Measurements from ENCODE around the gene PLEKHA4.
"Not testable (repeated sequence)": the region's sequence is repeated elsewhere in the genome, so short reads cannot be mapped to it uniquely, and the experiment has no call there.

PLEKHA4 gene, protein sequence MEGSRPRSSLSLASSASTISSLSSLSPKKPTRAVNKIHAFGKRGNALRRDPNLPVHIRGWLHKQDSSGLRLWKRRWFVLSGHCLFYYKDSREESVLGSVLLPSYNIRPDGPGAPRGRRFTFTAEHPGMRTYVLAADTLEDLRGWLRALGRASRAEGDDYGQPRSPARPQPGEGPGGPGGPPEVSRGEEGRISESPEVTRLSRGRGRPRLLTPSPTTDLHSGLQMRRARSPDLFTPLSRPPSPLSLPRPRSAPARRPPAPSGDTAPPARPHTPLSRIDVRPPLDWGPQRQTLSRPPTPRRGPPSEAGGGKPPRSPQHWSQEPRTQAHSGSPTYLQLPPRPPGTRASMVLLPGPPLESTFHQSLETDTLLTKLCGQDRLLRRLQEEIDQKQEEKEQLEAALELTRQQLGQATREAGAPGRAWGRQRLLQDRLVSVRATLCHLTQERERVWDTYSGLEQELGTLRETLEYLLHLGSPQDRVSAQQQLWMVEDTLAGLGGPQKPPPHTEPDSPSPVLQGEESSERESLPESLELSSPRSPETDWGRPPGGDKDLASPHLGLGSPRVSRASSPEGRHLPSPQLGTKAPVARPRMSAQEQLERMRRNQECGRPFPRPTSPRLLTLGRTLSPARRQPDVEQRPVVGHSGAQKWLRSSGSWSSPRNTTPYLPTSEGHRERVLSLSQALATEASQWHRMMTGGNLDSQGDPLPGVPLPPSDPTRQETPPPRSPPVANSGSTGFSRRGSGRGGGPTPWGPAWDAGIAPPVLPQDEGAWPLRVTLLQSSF

DNA sequence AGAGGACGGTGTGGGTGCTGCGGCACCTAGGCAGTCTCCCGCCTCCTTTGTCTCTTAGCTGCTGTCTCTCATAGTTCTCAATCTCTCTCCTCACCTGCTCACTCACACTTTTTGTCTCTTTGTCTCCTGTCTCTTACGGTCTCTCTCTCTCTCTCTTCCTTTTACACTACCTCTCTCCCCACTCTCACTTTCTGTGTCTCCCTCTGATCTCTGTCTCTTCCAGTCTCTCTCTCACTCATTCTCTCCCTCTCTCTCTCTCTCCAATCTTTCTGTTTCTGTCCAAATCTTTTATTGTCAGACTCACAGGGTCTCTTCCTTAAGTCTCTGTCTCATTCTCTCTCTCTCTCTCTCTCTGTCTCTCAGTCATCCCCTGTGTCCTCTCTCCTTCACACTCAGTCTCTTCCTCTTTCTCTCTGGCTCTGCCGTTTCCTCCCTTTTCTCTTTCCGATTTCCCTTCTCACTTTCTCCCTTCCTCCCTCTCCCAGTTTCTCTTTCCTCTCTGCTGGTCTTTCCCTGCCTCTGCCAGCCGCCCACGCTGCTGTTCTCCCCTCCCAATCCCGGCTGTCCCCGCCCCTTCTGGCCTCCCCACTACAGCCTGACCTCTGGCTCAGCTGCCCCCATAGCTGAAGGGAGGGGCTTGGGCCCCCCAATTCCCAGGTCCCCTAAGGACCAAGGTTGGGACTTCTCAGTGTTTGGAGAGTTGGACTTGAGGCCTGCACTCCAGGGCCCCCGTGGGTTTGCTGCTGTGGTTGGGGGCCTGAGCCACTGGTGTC lies at the start of gene PLEKHA4:
Gene PLEKHA4, minus strand, starts transcription at position 504 of the 773 bp plus-strand sequence. CDS start 997 bp downstream, outside the sequence.
- peak; percentile 80 for DNase-seq (ENCODE audit: low spot score)

DNA sequence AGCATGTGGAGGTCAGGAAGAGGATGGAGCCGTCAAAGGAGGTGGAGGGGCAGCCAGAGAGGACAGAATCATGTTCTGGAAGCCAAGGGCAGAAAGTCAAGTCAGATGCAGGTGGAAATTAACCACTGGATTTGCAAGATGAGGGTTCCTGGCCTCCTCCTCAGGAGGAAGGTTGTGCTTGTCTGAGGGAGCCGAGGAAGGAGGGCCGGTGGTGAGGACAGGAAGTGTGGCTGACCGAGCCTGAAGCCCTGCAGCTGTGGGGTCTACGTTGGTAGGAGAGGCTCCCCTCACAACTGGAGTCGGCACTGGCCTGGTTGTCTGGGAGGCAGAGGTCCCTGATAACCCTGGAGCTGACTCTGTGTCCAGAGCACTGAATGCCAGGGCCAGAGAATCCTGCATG lies 49.7 kb upstream of the PLEKHA4 start:
- DNase-seq (ENCODE audit: low spot score) = no peak

DNA sequence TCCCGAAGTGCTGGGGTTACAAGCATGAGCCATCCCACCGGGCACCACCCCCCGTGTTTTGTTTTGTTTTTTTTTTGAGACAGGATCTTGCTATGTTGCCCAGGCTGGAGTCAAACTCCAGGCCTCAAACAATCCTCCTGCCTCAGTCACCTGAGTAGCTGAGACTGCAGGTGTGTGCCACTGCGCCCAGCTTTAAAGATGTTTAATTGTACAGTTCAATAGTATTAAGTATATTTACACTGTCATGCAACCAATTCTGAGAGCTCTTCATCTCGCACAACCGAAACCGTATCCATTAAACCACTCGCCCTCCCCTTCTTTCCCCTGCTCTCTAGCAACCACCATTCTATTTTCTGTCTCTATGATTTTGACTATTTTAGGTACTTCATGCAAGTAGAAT lies 47.3 kb upstream of the PLEKHA4 start:
- no peak for DNase-seq (ENCODE audit: low spot score)

DNA sequence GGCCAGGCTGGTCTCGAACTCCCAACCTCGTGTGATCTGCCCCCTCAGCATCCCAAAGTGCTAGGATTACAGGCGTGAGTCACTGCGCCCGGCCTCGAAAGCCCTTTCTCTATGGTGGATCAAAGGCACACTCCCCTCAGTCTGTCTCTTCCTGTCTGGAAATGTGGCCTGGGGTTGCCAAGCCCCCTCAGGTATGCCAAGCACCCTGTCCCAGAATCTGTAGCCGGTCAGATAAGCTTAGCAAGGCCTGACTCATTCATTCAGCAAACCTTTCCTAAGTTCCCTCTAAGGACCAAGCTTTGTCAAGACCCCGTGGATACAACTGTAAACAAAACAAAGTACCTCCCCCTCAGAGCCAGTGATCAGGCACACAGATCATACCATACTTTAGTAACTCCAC lies 45.8 kb upstream of the PLEKHA4 start:
- no peak for DNase-seq (ENCODE audit: low spot score)

DNA sequence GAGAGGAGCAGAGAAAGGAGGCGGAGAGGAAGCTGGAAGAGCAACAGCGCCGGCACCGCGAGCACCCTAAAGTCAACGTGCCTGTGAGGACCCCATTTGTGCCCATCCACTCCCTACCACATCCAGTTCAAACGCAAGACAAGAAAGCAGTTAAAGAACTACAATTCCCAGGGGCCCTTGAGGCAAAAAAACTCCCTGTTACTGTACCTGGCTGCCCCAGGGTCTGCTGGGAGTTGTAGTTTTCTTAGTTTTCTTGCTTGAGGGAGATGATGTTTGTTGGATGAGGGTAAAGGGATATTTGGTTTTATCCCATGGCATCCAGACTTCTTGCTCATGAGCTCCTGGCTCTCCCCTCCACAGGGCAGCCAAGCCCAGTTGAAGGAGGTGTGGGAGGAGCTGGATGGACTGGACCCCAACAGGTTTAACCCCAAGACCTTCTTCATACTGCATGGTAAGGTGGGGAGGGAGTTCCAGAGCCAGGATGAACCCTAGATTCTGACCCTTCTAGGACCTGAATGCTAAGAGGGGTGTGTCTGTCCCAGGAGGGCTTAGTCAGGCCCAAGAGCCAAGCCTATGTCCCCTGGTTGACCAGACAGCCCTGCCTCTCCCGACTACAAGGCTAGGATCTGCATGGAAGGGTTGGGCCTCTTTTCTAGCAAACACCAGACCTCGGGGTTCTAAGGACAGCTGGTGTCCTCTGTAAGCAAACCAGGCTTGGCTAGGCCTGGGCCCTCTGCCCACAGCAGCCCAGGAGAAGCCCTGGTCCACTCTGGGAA lies 44.9 kb upstream of the PLEKHA4 start:
- DNase-seq (ENCODE audit: low spot score) = no peak

DNA sequence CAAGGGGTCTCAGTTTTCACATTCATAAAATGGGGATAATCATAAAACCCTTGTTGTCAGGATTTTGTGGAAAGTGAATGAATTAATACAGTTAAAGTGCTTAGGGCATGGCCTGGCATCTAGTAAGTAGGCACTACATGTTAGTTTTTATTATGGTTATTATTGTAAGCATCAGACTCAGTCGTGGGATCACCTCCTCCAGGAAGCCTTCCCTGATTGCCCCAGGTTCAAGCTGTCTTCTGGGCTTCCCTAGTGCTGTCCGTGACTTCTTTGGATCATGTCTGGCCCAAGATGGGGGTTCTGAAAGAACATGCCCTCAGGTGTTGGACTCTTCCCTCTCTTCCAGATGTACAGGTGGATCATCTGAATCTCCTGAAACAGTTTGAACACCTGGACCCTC lies 42.4 kb upstream of the PLEKHA4 start:
- DNase-seq (ENCODE audit: low spot score) = no peak

DNA sequence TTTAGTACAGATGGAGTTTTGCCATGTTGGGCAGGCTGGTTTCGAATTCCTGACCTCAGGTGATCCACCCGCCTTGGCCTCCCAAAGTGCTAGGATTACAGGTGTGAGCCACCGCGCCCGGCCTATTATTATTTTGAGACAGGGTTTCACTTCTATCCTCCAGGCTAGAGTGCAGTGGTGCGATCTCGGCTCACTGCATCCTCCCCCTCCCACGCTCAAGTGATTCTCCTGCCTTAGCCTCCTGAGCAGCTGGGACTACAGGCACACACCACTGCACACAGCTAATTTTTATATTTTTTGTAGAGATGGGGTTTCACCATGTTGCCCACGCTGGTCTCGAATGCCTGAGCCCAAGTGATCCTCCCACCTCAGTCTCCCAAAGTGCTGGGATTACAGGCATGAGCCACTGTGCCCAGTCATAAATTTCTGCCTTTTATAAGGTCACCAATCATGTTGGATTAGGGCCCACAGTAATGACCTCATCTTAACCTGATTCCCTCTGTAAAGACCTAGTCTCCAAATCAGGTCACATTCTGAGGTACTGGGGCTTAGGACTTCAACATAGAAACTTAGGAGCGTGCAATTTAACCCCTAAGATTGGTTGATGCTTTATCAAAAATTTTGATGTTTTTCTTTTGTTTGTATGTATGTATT lies 41.1 kb upstream of the PLEKHA4 start:
- DNase-seq (ENCODE audit: low spot score) = not testable (repeated sequence)

DNA sequence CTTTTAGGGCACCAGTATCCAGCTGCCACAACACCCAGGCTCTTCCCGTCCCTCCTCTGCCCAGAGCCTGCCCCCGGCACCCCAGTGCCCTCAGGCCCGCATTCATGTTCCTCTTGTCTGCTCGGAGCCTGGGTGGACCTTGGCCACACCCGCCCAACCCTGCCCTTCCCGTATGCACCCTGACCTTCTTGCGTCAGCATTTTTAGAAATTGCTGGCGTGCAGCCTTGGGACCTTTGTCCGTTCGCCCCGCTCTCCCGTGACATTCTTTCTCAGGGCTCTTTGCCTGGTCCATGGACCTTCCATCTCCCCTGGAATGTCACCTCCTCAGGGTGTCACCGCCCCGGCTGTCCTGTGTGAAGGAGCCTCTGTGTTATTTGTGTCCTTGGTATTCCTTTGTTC lies 39.3 kb upstream of the PLEKHA4 start:
- no peak for DNase-seq (ENCODE audit: low spot score)

DNA sequence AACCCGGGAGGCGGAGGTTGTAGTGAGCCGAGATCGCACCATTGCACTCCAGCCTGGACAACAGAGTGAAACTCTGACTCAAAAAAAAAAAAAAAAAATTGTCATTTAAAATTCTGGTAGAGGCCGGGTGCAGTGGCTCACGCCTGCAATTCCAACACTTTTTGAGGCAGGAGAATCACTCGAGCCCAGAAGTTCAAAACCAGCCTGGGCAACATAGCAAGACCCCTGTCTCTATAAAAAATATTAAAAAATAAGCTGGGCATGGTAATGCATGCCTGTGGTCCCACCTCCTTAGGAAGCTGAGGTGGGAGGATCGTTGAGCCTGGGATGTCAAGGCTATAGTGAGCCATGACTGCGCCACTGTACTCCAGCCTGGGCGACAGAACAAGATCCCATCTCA lies 37.9 kb upstream of the PLEKHA4 start:
- no peak for DNase-seq (ENCODE audit: low spot score)

DNA sequence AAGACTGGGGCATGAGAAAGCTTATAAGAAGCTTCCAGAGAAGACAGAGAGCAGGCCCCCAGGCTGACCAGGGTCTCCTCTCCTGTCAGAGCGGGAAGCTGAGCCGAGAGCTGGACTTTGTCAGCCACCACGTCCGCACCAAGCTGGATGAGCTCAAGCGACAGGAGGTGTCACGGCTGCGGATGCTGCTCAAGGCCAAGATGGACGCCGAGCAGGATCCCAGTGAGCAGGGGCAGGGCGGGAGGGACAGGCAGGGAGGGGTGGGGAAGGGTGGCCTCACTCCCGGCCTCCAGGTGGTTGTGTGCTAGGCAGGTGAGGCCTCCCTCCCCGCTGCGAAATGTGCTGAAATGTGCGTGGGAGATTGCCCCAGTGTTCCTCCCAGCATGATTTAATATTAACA lies 37.2 kb upstream of the PLEKHA4 start:
- no peak for DNase-seq (ENCODE audit: low spot score)

DNA sequence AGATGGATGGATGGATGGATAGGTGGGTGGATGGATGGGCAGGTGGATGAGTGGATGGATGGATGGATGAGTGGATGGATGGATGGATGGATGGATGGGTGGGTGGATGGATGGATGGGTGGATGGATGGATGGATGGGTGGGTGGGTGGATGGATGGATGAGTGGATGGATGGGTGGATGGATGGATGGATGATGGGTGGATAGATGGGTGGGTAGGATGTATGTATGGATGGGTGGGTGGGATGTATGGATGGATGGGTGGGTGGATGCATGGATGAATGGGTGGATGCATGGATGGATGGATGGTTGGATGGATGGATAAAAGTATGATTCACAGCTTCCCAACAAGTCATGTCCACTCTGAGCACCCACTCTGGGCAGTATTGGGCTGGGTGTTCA lies 35.4 kb upstream of the PLEKHA4 start:
- DNase-seq (ENCODE audit: low spot score) = not testable (repeated sequence)

DNA sequence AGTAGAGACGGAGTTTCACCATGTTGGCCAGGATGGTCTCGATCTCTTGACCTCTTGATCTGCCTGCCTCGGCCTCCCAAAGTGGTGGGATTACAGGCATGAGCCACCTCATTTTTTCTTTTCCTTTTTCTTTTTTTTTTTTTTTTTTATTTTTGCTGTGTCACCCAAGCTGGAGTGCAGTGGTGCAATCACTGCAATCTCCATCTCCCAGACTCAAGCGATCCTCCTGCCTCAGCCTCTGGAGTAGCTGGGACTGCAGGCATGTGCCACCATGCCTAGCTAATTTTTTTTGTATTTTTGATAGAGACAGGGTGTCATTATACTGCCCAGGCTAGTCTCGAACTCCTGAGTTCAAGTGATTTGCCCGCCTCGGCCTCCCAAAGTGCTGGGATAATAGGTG lies 33.9 kb upstream of the PLEKHA4 start:
- DNase-seq (ENCODE audit: low spot score) = not testable (repeated sequence)

DNA sequence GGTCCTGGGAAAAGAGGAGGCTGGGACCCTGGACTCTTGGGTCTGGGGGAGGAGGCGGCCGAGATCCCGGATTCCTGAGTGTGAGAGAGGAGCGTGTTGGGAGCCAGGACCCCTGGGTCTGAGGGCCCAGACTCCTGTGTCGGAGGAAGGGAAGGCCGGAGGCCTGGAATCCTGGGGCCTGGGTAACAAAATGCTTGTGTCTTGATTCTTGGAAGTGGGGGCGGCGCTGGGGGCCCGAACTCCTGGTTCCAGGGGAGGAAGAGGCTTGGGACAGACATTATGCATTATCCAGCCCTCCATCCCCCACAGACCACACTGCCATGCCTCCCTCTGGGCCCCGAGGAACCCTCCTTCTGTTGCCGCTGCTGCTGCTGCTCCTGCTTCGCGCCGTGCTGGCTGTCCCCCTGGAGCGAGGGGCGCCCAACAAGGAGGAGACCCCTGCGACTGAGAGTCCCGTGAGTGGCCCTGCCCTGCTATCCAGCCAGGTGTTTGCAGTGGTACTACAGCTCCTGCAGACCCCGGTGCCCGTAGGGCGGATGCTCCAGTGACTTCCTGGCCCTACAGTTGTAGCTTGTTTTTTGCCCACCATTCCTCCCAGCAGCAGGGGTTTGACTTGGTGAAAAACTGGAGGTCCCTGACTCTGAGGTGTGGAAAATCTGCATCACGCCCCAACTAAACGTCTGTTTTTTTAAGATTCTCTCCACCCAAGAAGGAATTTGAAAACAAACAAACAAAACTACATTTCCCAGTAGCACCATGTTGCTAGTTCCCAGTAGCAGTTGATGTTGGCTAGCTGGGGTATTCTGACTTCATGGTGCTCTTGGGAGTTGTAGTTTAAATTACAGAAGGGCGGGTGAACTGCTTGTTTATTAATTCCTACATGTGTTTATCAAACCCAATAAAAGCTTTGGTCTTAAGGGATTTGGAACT lies 32.3 kb upstream of the PLEKHA4 start:
- peak; percentile 61 for DNase-seq (ENCODE audit: low spot score)

DNA sequence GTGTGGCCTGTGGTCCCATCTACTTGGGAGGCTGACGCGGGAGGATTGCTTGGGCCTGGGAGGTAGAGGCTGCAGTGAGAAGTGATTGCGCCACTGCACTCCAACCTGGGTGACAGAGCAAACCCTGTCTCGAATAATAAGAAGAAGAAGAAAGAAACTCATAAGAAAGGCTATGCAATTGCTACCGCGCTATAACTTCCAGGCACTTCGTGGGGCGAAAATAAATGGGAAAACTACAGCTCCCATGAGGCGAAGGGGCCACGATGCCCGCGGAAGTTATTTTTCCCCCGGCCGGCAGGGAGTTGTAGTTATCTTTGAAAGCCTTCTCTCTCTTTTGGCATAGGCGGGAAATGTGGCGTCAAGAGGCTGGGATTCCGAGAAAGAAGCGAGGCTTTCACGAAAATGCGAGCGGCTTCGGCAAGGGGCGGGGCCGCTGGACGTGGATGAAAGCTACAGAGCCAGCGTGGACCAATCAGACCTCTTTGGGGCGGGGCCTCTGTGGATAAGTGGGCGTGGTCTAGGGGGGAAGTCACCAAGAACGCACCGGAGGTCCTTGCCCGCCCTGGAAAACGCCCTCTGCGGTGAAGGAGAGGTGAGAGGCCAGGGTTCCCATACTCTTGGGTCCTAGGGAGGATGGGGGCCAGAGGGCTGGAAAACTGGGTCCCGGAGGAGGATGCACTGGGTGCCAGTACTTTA lies 31.5 kb upstream of the PLEKHA4 start, which contains the start of gene NUCB1:
Gene NUCB1, plus strand, starts transcription at position 532 of the 696 bp plus-strand sequence. CDS start 485 bp downstream, outside the sequence.
- DNase-seq (ENCODE audit: low spot score) = peak; percentile 100

DNA sequence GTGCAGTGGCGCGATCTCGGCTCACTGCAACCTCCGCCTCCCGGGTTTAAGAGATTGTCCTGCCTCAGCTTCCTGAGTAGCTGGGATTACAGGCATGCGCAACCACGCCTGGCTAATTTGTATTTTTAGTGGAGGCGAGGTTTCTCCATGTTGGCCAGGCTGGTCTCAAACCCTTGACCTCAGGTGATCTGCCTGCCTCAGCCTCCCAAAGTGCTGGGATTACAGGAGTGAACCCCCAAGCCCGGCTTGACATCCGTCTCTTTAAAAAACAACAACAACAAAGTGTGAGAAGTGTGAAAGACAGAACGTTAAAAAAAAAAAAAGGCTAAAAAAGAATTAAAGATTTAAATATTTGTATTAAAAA lies 31.0 kb upstream of the PLEKHA4 start:
- not testable (repeated sequence) for DNase-seq (ENCODE audit: low spot score)

DNA sequence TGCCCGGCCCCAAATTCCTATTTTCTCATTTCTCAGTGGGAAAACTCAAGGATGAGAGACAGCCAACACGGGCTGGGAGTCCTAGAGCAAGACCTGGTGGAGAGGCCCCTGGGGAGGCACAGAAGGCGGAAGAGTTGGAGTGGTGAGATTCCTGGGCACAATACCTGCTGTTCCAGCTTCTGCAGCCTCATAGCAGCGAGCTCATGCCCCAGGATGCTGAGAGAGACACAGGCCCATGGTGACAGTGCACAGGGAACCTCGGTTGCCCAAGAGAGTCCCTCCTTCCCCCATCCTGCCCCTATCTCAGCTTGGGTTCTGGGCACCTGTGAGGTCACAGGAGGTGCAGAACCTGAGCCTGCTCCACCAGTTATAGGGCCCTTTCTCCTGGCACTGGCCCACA lies 28.8 kb upstream of the PLEKHA4 start:
- DNase-seq (ENCODE audit: low spot score) = peak; percentile 2

DNA sequence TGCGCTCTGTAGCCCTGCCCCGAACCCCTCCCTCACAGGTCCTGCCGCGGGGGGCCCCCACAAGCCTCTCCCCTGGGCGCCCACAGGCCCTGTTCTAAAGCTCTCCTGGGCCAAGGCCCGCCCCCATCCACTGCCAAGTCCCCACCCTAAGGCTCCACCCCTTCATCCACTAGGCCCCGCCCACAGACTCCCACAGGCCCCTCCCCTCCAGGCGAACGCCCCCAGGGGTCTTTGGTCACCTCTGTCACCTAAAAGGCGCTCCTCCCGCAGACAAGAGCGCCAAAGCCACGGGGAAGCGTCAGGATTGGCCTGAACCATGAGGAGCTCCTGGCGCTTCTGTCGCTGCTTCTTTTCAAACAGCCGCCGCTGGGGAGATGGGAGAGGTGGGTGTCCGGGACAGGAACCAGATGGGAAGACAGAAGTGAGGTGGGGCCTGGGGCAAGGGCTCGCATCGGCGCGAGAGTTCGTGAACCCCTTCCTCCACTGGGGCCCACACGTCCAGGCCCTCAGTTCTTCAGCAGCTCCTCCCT lies 27.8 kb upstream of the PLEKHA4 start:
- peak; percentile 79 for DNase-seq (ENCODE audit: low spot score)

DNA sequence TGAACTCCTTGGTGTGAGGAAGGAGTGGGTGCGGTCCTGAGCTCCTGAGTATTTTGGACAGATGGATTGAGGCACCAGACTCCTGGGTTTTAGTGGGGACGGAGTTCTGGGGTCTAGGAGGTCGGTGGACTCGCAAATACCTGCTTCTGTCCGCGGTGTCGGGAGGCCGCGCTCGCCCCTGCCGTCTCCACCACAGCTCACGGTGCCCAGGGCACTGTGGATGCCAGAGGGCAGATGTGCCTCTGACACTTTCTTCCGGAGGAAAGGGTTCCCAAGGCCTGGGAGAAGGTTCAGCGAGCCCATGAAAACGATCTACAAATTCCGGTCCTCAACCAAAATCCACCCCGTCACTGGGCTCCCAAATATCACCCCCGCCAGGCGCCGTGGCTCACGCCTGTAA lies 26.8 kb upstream of the PLEKHA4 start:
- DNase-seq (ENCODE audit: low spot score) = peak; percentile 3

DNA sequence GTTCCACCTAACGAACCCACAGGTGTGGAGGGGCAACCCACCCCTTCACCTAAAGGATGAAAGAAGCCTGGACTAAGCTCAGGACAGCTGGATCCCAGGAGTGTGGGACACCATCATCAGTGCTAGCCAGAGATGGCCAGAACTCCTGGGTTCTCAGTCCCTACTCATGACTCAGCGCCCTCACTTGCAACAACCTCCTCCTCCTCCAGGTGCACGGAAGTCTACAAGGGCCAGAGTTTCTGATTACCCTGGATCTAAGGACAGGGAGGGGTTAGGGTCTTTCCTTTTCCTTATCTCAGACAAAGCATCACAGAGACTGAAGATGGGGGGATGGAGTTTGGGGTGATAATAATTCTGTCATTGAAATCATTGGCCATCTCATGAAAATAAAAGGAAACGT lies 22.1 kb upstream of the PLEKHA4 start:
- no peak for DNase-seq (ENCODE audit: low spot score)

Data from AG20443 (cell line).